Upper lobe of left lung (tissue), 6 donors: ENCODE data around the gene DNAI7. TPM values are rescaled to one million over a fixed set of nuclear protein-coding genes. Genes with fewer than 3 reads are reported as not detected.

ENCODE experiments used
- ATAC-seq, 2 donors: fragments of 200-7000 bp; cut with Tn5 transposase; one replicate each; pipeline ENCODE4 v1.9.1; 2022; ENCODE audit warnings: mild to moderate bottlenecking in 2 of 2, moderate library complexity in 2 of 2; ENCODE audit not compliant: low FRiP score in 2 of 2
- DNase-seq, 2 donors: peaks; one replicate each; pipeline ENCODE4 v3.0.0-alpha.2; 2019 to 2020
- H3K27ac ChIP-seq, 4 donors: fragments of 200-600 bp; sonication (generic); one replicate each; pipeline ENCODE4 v1.5.1; 2016 to 2019
- H3K27me3 ChIP-seq, 4 donors: fragments of 200-600 bp; sonication (generic); one replicate each; pipeline ENCODE4 v1.5.1; 2017 to 2019
- H3K36me3 ChIP-seq, 4 donors: fragments of 200-600 bp; sonication (generic); one replicate each; pipeline ENCODE4 v1.5.1; 2016 to 2019
- H3K4me1 ChIP-seq, 4 donors: fragments of 200-600 bp; sonication (generic); one replicate each; pipeline ENCODE4 v1.5.1; 2018 to 2019
- H3K4me3 ChIP-seq, 4 donors: fragments of 200-600 bp; sonication (generic); one replicate each; pipeline ENCODE4 v1.5.1; 2017 to 2019; ENCODE audit warnings: mild to moderate bottlenecking in 2 of 4, moderate library complexity in 1 of 4
- H3K9me3 ChIP-seq, 4 donors: fragments of 200-600 bp; sonication (generic); one replicate each; pipeline ENCODE4 v1.5.1; 2018 to 2019
- CTCF ChIP-seq, 6 experiments: fragments of 450-650 bp in 4 of 6; fragments of 200-600 bp in 2 of 6; sonication (generic) in 2 of 6; IDR thresholded peaks; one replicate each; pipeline ENCODE4 v1.5.1; 2016 to 2019; ENCODE audit warnings: antibody characterized with exemption in 6 of 6
- EP300 ChIP-seq, 4 donors: sonication (generic); formaldehyde crosslinking; IDR thresholded peaks; one replicate each; pipeline ENCODE4 v1.5.1; 2017; ENCODE audit warnings: antibody characterized with exemption in 4 of 4, control low read depth in 2 of 4
- POLR2A ChIP-seq, 4 donors: fragments of 450-650 bp; IDR thresholded peaks; one replicate each; pipeline ENCODE4 v1.5.1; 2016 to 2017; ENCODE audit warnings: antibody characterized with exemption in 4 of 4, mild to moderate bottlenecking in 2 of 4
- POLR2AphosphoS5 ChIP-seq, 2 donors: sonication (generic); formaldehyde crosslinking; IDR thresholded peaks; one replicate each; pipeline ENCODE4 v1.5.1; 2017; ENCODE audit warnings: antibody characterized with exemption in 2 of 2
- WGBS, 2 donors: methylation state at CpG; one replicate each; pipeline ENCODE4 v1.1.5; 2017 to 2018; 5-methylcytosine and 5-hydroxymethylcytosine counted together
- total RNA-seq, 6 donors: library from RNA; depleted of rRNA in 4 of 6; stranded (reverse); fragments of >200 nt in 4 of 6; gene quantifications; one replicate each; pipeline versions ENCODE4 v1.1.0 to v1.2.1, GENCODE V29; 2016 to 2021
- donor health status: DM: no; HTN: no; CAD: no; lungs with moderate emphysema.
- donor health status: DM: no; HTN: yes; CAD: no; lungs with severe emphysema.

Gene DNAI7
- total RNA-seq, 6 donors from 2014 or later: 0.72 to 22.3 (median 4.1) TPM

- DNase-seq: peak in 1 of 2 donors; percentile 10
- H3K9me3 ChIP-seq: no peaks in the 10 kb centered on the region
- 88 to 91% methylated on average over 2 of the region's 2 CpGs for WGBS, 2 donors
- H3K36me3 ChIP-seq: no peaks in the 10 kb centered on the region
- no peak overlapping the region for H3K4me3 ChIP-seq
- H3K27ac ChIP-seq: no peak overlapping the region
- H3K27me3 ChIP-seq: no peaks in the 10 kb centered on the region
- TF ChIP-seq EP300 (IDR thresholded peaks at IDR 0.05) (no peak), POLR2A (IDR thresholded peaks at IDR 0.05) (no peak), CTCF (IDR thresholded peaks at IDR 0.05) (no peak), POLR2AphosphoS5 (IDR thresholded peaks at IDR 0.05) (no peak)
- no peak for ATAC-seq
- H3K4me1 ChIP-seq: no peaks in the 10 kb centered on the region
These were observed 110.1 kb downstream of the DNAI7 start for GRCh38 chr12:25084816-25085215.

- DNase-seq: no peak
These were observed 111.7 kb downstream of the DNAI7 start for GRCh38 chr12:25083211-25083610.

GRCh38 chr12:25082628-25083027 lies 112.3 kb downstream of the DNAI7 start:
- Histone ChIP-seq H3K4me1 (no peaks in the 10 kb centered on the region), H3K9me3 (no peaks in the 10 kb centered on the region), H3K27me3 (no peaks in the 10 kb centered on the region), H3K4me3 (no peak overlapping the region), H3K36me3 (peaks cover 0 to 4% (median 0%) of the 10 kb centered on the region in 4 donors), H3K27ac (no peak overlapping the region)
- 77 to 86% methylated on average over 2 of the region's 2 CpGs for WGBS, 2 donors
- ATAC-seq: no peak
- TF ChIP-seq CTCF (IDR thresholded peaks at IDR 0.05): no peak
- TF ChIP-seq EP300 (IDR thresholded peaks at IDR 0.05): no peak
- no peak for TF ChIP-seq POLR2A (IDR thresholded peaks at IDR 0.05)
- TF ChIP-seq POLR2AphosphoS5 (IDR thresholded peaks at IDR 0.05): no peak
- DNase-seq: no peak

More at GRCh38 chr12:25083211-25083610, 111.7 kb downstream of the DNAI7 start:
- Histone ChIP-seq H3K27me3 (no peaks in the 10 kb centered on the region), H3K4me3 (no peak overlapping the region), H3K36me3 (peaks cover 0 to 4% (median 0%) of the 10 kb centered on the region in 4 donors), H3K4me1 (no peaks in the 10 kb centered on the region), H3K9me3 (no peaks in the 10 kb centered on the region), H3K27ac (no peak overlapping the region)
- ATAC-seq: no peak
- 50 to 59% methylated on average over 5 of the region's 5 CpGs for WGBS, 2 donors
- TF ChIP-seq CTCF (IDR thresholded peaks at IDR 0.05): no peak
- no peak for TF ChIP-seq EP300 (IDR thresholded peaks at IDR 0.05)
- TF ChIP-seq POLR2AphosphoS5 (IDR thresholded peaks at IDR 0.05): no peak
- no peak for TF ChIP-seq POLR2A (IDR thresholded peaks at IDR 0.05)

- no peaks in the 10 kb centered on the region for H3K27me3 ChIP-seq
- H3K9me3 ChIP-seq: no peaks in the 10 kb centered on the region
- WGBS, 2 donors: 89 to 90% methylated on average over 5 of the region's 5 CpGs
- no peak for DNase-seq
- no peak overlapping the region for H3K4me3 ChIP-seq
- no peaks in the 10 kb centered on the region for H3K4me1 ChIP-seq
- no peak for ATAC-seq
- no peak for TF ChIP-seq POLR2A (IDR thresholded peaks at IDR 0.05)
- no peak for TF ChIP-seq POLR2AphosphoS5 (IDR thresholded peaks at IDR 0.05)
- no peak for TF ChIP-seq CTCF (IDR thresholded peaks at IDR 0.05)
- TF ChIP-seq EP300 (IDR thresholded peaks at IDR 0.05): no peak
- H3K27ac ChIP-seq: no peak overlapping the region
- peaks cover 0 to 4% (median 0%) of the 10 kb centered on the region in 4 donors for H3K36me3 ChIP-seq
These were observed 115.6 kb downstream of the DNAI7 start for GRCh38 chr12:25079393-25079792.

- Histone ChIP-seq H3K36me3 (peaks cover 0 to 4% (median 0%) of the 10 kb centered on the region in 4 donors), H3K27me3 (peaks cover 0 to 4% (median 0%) of the 10 kb centered on the region in 4 donors), H3K9me3 (no peaks in the 10 kb centered on the region), H3K4me3 (no peak overlapping the region), H3K27ac (no peak overlapping the region), H3K4me1 (peaks cover 0 to 19% (median 0%) of the 10 kb centered on the region in 4 donors)
- ATAC-seq: no peak
- TF ChIP-seq CTCF (IDR thresholded peaks at IDR 0.05) (no peak), EP300 (IDR thresholded peaks at IDR 0.05) (no peak), POLR2A (IDR thresholded peaks at IDR 0.05) (no peak), POLR2AphosphoS5 (IDR thresholded peaks at IDR 0.05) (no peak)
- no peak for DNase-seq
- WGBS, 2 donors: 26 to 36% methylated on average over 2 of the region's 2 CpGs
These were observed 120.0 kb downstream of the DNAI7 start for GRCh38 chr12:25074954-25075353.
